GM12864 (cell line): ENCODE measurements around the gene GP2.

ENCODE experiments used
- DNase-seq: peaks from one replicate; pipeline ENCODE4 v3.0.0-alpha.2; 2011; ENCODE audit warnings: low read depth
- H3K4me3 ChIP-seq: 2 replicates; pipeline ENCODE4 v1.5.1; 2011; ENCODE audit warnings: mild to moderate bottlenecking, low read depth, low read length, control low read depth
- TF ChIP-seq, protein P1 (sequence below): IDR thresholded peaks from 2 replicates; pipeline ENCODE4 v1.5.1; 2011; ENCODE audit warnings: low read depth, mild to moderate bottlenecking, moderate library complexity, low read length, control low read depth, inconsistent platforms; ENCODE audit errors: missing control alignments

The GP2 gene

DNA sequence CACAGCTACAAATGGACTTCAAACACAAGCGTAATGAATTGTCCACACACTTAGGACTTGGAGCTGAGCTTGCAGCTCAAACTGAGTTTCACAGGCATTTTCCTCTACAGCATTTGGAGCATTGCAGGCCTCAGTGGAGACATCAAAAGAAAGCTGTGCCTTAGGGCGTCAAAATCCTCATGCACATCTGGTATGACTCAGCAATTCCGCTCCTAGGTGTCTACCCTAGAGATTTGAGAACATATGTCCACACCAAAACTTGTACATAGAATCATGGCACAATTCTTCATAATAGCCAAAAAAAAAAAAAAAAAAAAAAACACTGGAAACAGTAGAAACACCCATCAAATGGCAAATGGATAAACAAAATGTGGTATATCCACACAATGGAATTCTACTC lies 47.1 kb downstream of the GP2 start:
- TF ChIP-seq, protein P1, sequence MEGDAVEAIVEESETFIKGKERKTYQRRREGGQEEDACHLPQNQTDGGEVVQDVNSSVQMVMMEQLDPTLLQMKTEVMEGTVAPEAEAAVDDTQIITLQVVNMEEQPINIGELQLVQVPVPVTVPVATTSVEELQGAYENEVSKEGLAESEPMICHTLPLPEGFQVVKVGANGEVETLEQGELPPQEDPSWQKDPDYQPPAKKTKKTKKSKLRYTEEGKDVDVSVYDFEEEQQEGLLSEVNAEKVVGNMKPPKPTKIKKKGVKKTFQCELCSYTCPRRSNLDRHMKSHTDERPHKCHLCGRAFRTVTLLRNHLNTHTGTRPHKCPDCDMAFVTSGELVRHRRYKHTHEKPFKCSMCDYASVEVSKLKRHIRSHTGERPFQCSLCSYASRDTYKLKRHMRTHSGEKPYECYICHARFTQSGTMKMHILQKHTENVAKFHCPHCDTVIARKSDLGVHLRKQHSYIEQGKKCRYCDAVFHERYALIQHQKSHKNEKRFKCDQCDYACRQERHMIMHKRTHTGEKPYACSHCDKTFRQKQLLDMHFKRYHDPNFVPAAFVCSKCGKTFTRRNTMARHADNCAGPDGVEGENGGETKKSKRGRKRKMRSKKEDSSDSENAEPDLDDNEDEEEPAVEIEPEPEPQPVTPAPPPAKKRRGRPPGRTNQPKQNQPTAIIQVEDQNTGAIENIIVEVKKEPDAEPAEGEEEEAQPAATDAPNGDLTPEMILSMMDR: no peak

DNA sequence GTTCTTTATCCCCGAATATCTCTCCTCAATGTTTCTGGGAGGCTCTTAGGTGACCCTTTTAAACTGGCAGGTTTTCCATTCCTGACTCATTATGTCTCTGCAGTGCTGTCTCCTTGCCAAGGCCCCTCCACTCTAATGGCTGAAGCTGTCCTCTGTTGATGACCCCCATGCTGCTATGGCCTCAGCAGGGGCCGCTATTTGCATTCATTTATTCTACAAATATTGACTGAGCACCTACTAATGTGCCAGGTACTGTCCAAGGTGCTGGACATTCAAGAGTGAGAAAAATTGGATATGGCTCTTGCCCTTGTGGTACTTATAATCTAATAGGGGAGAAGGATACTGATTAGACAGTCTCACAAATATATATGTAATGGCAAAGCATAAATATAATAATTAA lies 55.4 kb downstream of the GP2 start:
- H3K4me3 ChIP-seq: no peak overlapping the region
- DNase-seq: no peak
- TF ChIP-seq, protein P1: no peak

More for the DNA sequence above, 47.1 kb downstream of the GP2 start:
- no peak for DNase-seq
- no peak overlapping the region for H3K4me3 ChIP-seq

DNA sequence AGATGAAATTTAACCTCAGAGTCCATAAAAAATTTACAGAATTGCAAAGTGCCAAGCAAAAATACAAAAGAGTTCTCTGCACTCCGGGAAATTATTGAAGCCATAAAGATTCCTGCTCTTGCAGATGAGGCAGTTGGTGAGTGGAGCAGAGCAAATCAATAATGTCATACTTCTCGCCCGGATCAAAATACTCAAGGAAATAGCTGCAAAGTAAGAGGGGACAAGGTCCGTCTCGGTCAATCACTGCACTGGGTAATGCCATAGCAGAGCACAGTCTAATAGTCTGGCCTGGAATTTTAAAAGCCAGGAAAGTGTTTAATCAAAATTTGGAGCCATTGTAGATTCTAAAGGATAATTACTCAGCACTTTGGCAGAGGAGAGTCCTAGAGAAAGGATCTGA lies 58.9 kb downstream of the GP2 start:
- no peak for DNase-seq
- H3K4me3 ChIP-seq: no peak overlapping the region
- TF ChIP-seq, protein P1: no peak

DNA sequence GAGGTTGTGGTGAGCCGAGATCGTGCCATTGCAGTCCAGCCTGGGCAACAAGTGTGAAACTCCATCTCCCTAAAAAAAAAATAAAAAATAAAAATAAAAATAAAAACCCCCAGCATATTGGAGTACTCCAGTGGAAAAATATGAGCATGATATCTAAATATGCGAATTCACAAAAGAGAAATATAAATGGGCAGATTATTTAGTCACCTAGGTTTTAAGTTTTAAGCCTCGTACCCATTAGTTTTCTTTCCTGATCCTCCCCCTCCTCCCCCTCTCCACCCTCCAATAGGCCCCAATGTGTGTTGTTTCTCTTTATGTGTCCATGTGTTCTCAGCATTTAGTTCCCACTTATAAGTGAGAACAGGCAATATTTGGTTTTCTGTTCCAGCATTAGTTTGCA lies 62.3 kb downstream of the GP2 start:
- no peak overlapping the region for H3K4me3 ChIP-seq
- TF ChIP-seq, protein P1: no peak
- no peak for DNase-seq

DNA sequence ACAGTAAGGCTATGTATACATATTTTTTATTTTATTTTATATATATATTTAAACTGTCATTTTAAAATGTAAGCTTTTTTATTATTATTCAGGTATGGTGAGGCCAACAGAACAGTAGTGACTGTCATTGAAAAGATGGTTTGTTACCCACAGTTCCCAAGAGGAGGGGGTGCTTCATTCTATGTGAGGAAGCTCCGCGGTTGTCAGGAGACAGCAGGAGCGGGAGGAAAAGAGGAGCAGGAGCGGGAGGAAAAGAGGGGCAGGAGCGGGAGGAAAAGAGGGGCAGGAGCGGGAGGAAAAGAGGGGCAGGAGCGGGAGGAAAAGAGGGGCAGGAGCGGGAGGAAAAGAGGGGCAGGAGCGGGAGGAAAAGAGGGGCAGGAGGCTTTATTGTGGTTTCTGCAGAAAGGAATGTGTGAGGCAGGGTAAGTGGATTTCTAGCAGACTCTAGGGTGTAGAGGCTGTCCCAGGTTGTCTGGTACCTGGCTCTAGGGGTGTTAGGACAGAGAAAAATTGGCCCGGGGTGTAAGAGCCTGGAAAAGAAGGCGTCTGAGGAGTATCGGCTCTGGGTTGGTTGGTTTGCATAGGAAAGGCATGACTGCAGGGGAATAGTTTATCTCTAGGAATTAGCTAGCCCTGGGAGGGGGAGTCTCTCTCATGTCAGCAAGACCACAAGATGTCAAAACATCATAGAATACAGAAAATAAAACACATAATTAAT lies 64.0 kb downstream of the GP2 start:
- DNase-seq: no peak
- H3K4me3 ChIP-seq: no peak overlapping the region
- TF ChIP-seq, protein P1: no peak

DNA sequence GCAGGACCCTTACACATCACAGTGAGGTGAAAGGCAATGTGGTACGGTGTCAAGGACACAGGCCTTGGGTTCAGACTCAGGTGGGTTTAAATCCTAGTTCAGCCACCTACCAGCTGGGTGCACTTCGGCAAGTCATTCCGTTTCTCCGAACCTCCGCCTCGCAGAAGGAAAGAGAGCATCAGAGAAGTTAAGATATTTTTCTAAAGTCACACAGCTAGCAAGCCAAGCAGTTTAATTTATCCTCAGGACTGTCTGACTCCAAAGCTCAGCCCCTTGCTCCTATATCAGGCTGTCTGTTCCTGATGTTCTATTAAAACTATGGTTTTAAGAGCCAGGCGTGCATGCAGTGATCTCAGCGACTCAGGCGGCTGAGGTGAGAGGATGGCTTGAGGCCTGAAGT lies 65.1 kb downstream of the GP2 start:
- H3K4me3 ChIP-seq: no peak overlapping the region
- TF ChIP-seq, protein P1: no peak
- DNase-seq: no peak
